HG03575 (cell line): ENCODE data around the gene ARHGEF37.

Experiments used
- ATAC-seq: cut with Tn5 transposase; IDR thresholded peaks from one replicate; pipeline ENCODE4 v1.9.1; 2021; ENCODE audit not compliant: unreplicated experiment, insufficient number of reproducible peaks, low FRiP score; ENCODE audit errors: extremely low read depth

The ARHGEF37 gene

GRCh38 chr5:149682532-149683075, 101.3 kb downstream of the ARHGEF37 start:
- ATAC-seq, result no peak

- ATAC-seq, result no peak
Observed at GRCh38 chr5:149683964-149684363, 102.7 kb downstream of the ARHGEF37 start.

GRCh38 chr5:149684371-149684770, 103.1 kb downstream of the ARHGEF37 start:
- ATAC-seq, result no peak
